Measurements from ENCODE around the gene SOS2.

DNA sequence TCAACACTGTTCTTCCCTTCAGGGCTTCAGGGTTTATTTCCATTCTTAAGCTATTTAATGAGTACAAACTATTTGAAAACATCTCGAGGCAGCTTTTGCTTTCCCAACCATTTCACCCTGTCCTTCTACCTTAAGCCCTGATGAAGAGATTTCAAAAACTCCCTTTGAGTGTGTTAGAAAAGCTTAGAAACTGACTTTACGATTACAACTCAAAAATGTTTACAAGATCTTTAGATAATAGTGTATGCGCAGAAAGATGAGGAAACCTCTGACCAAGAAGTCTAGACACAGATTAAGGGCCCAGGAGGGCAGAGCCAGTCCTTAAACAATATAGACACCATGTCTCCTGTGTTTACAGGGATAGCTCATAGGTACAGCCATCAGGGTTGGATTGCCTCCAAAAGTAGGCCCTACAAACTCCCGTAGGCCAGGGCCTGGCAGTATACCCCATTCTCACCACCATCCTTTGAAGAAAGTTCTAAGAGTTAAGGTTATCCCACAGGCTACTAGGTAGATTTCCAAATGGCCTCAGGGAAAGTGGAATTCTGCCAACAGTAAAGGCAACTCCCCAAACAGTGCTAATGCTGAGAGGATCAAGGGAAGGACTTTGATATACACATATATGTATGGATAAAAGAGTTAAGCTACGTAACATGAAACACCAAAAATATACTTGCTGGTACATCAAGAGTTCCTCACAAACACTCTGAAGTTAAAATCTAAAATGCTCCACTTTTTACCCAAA, 11.4 kb upstream of the SOS2 start:
- TF ChIP-seq POLR2A (IDR thresholded peaks at IDR 0.05) (no peak), EP300 (IDR thresholded peaks at IDR 0.05) (no peak)
- TF ChIP-seq, protein P1, sequence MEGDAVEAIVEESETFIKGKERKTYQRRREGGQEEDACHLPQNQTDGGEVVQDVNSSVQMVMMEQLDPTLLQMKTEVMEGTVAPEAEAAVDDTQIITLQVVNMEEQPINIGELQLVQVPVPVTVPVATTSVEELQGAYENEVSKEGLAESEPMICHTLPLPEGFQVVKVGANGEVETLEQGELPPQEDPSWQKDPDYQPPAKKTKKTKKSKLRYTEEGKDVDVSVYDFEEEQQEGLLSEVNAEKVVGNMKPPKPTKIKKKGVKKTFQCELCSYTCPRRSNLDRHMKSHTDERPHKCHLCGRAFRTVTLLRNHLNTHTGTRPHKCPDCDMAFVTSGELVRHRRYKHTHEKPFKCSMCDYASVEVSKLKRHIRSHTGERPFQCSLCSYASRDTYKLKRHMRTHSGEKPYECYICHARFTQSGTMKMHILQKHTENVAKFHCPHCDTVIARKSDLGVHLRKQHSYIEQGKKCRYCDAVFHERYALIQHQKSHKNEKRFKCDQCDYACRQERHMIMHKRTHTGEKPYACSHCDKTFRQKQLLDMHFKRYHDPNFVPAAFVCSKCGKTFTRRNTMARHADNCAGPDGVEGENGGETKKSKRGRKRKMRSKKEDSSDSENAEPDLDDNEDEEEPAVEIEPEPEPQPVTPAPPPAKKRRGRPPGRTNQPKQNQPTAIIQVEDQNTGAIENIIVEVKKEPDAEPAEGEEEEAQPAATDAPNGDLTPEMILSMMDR (IDR thresholded peaks at IDR 0.05) = no peak

Data from upper lobe of left lung (tissue), 4 donors.